Measurements from ENCODE around the gene NRP1. TPM values are rescaled to one million over a fixed set of nuclear protein-coding genes. Genes with fewer than 3 reads are reported as not detected.

The NRP1 gene
- total RNA-seq, 2 donors from 2014 or later, result 12.3 to 26.5 TPM

- no peak for DNase-seq
- intact Hi-C loops (cut with DNase I, micrococcal nuclease), result no loop called here
- ATAC-seq, result no peak
Measured at GRCh38 chr10:33209802-33210201, 124.7 kb downstream of the NRP1 start.

- ATAC-seq (no peak), DNase-seq (no peak)
- intact Hi-C loops (cut with DNase I, micrococcal nuclease), result no loop called here
Measured at GRCh38 chr10:33208166-33208565, 126.3 kb downstream of the NRP1 start.

GRCh38 chr10:33204031-33204430, 130.4 kb downstream of the NRP1 start:
- ATAC-seq, result no peak
- intact Hi-C loops (cut with DNase I, micrococcal nuclease), result no loop called here
- no peak for DNase-seq

GRCh38 chr10:33201971-33202370, 132.5 kb downstream of the NRP1 start:
- intact Hi-C loops (cut with DNase I, micrococcal nuclease), result no loop called here
- no peak for DNase-seq
- ATAC-seq, result no peak

GRCh38 chr10:33201056-33201780, 133.2 kb downstream of the NRP1 start:
- ATAC-seq, result no peak
- no peak for DNase-seq
- intact Hi-C loops (cut with DNase I, micrococcal nuclease), result no loop called here

- no peak for DNase-seq
- ATAC-seq, result no peak
- intact Hi-C loops (cut with DNase I, micrococcal nuclease), result loop anchor here in 1 of 2 donors (10.0 kb wide), 1 partner anchor 135 kb away; the partner anchor contains the start of gene NRP1
Measured at GRCh38 chr10:33199731-33200232, 134.7 kb downstream of the NRP1 start.

GRCh38 chr10:33198610-33199009, 135.9 kb downstream of the NRP1 start:
- ATAC-seq, result no peak
- intact Hi-C loops (cut with DNase I, micrococcal nuclease), result loop anchor here in 1 of 2 donors (10.0 kb wide), 1 partner anchor 136 kb away; the partner anchor contains the start of gene NRP1
- DNase-seq, result no peak

GRCh38 chr10:33196710-33197491, 137.6 kb downstream of the NRP1 start:
- ATAC-seq (peak; percentile 76), DNase-seq (no peak)
- intact Hi-C loops (cut with DNase I, micrococcal nuclease), result loop anchor here in 1 of 2 donors (10.0 kb wide), 1 partner anchor 138 kb away; the partner anchor contains the start of gene NRP1

GRCh38 chr10:33196377-33196706, 138.1 kb downstream of the NRP1 start:
- no peak for DNase-seq
- no peak for ATAC-seq
- intact Hi-C loops (cut with DNase I, micrococcal nuclease), result loop anchor here in 1 of 2 donors (10.0 kb wide), 1 partner anchor 138 kb away; the partner anchor contains the start of gene NRP1

GRCh38 chr10:33195608-33196376, 138.7 kb downstream of the NRP1 start:
- intact Hi-C loops (cut with DNase I, micrococcal nuclease), result loop anchor here in 1 of 2 donors (10.0 kb wide), 1 partner anchor 139 kb away; the partner anchor contains the start of gene NRP1

GRCh38 chr10:33193701-33194521, 140.6 kb downstream of the NRP1 start:
- intact Hi-C loops (cut with DNase I, micrococcal nuclease), result loop anchor here in 1 of 2 donors (10.0 kb wide), 1 partner anchor 141 kb away; the partner anchor contains the start of gene NRP1
- peak; percentile 37 for ATAC-seq
- DNase-seq, result no peak

More at GRCh38 chr10:33195608-33196376, 138.7 kb downstream of the NRP1 start:
- ATAC-seq (no peak), DNase-seq (no peak)

- intact Hi-C loops (cut with DNase I, micrococcal nuclease), result loop anchor here in 1 of 2 donors (10.0 kb wide), 1 partner anchor 142 kb away; the partner anchor contains the start of gene NRP1
- peak; percentile 81 for ATAC-seq
- peak; percentile 77 to 81 for DNase-seq
Measured at GRCh38 chr10:33193057-33193700, 141.3 kb downstream of the NRP1 start.

- DNase-seq (no peak), ATAC-seq (no peak)
- intact Hi-C loops (cut with DNase I, micrococcal nuclease), result loop anchor here in 1 of 2 donors (10.0 kb wide), 1 partner anchor 143 kb away; the partner anchor contains the start of gene NRP1
Measured at GRCh38 chr10:33192190-33192589, 142.3 kb downstream of the NRP1 start.

GRCh38 chr10:33190406-33190805, 144.1 kb downstream of the NRP1 start:
- intact Hi-C loops (cut with DNase I, micrococcal nuclease), result loop anchor here in 1 of 2 donors (10.0 kb wide), 1 partner anchor 144 kb away; the partner anchor contains the start of gene NRP1
- no peak for DNase-seq
- no peak for ATAC-seq

- DNase-seq (no peak), ATAC-seq (no peak)
- intact Hi-C loops (cut with DNase I, micrococcal nuclease), result loop anchor here in 1 of 2 donors (10.0 kb wide), 1 partner anchor 145 kb away; the partner anchor contains the start of gene NRP1
Measured at GRCh38 chr10:33189808-33190207, 144.7 kb downstream of the NRP1 start.

GRCh38 chr10:33189363-33189762, 145.1 kb downstream of the NRP1 start:
- ATAC-seq (no peak), DNase-seq (no peak)
- intact Hi-C loops (cut with DNase I, micrococcal nuclease), result no loop called here

GRCh38 chr10:33187427-33187999, 147.0 kb downstream of the NRP1 start:
- intact Hi-C loops (cut with DNase I, micrococcal nuclease), result no loop called here
- ATAC-seq (no peak), DNase-seq (no peak)

All from left colon (tissue), 2 donors.